ENCODE results near the gene CADPS2. TPM values are rescaled to one million over a fixed set of nuclear protein-coding genes. Genes with fewer than 3 reads are reported as not detected.

Gene CADPS2
- total and polyA plus RNA-seq, 4 donors: 5.9 to 23.8 (median 11.0) TPM

DNA sequence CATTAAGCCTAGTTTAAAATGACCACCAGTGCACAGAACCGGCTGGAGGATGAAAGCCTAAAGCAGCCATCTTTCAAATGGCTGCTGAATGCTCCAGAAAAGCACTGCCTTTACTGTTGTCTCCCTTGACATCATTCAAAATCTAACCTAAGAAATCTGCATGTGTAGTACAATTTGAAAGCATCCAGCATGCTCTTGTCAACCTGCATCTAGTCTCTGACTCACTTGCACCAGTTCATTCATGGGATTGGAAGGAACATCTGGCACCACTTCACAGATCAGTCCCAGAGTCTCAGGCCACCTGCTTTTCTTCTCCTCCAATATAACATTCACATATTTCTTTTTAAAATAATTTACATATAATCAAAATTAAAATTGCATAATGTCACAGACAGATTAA lies 263.6 kb downstream of the CADPS2 start:
- ATAC-seq (ENCODE audit: low FRiP score): no peak
- no peak overlapping the region for H3K27ac ChIP-seq (ENCODE audit: low read depth in 1 of 2, low read length in 2 of 2)
- DNase-seq: no peak
- H3K36me3 ChIP-seq (ENCODE audit: control insufficient read depth in 1 of 2, insufficient read depth in 2 of 2, low read length in 1 of 2): no peaks in the 10 kb centered on the region
- H3K4me3 ChIP-seq (ENCODE audit: low read length in 2 of 2): no peak overlapping the region
- intact Hi-C loops (cut with DNase I): no loop called here
- no peaks in the 10 kb centered on the region for H3K27me3 ChIP-seq (ENCODE audit: control insufficient read depth in 1 of 2, insufficient read depth in 2 of 2, low read length in 1 of 2)
- H3K9me3 ChIP-seq (ENCODE audit: control insufficient read depth, low read length): peaks cover 1% of the 10 kb centered on the region
- no peaks in the 10 kb centered on the region for H3K4me1 ChIP-seq (ENCODE audit: control insufficient read depth in 1 of 2, insufficient read depth in 2 of 2, low read length in 2 of 2)
- 57 to 74% methylated on average over 1 of the region's 1 CpG for WGBS, 2 donors

DNA sequence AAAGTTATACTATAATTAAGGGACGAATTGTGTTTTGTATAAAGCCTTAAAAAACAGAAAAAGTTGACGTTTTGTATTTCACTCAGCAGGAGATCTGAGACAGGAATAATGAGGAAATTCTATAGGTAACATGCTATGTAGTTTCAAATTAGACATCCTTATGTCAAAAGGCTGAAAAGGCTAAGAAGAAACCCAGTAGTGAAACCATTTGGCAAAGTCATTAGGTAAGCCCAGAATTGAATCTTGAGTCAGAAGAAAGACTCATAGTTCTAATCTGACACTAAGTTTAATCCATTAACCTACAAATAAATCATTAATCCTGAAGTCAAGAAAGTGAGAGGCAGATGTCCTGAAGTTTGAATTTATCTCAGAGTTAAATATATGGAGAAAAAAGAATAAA lies 266.6 kb downstream of the CADPS2 start:
- Histone ChIP-seq H3K9me3 (ENCODE audit: control insufficient read depth, low read length) (no peaks in the 10 kb centered on the region), H3K36me3 (ENCODE audit: control insufficient read depth in 1 of 2, insufficient read depth in 2 of 2, low read length in 1 of 2) (no peaks in the 10 kb centered on the region), H3K4me3 (ENCODE audit: low read length in 2 of 2) (no peak overlapping the region), H3K4me1 (ENCODE audit: control insufficient read depth in 1 of 2, insufficient read depth in 2 of 2, low read length in 2 of 2) (no peaks in the 10 kb centered on the region), H3K27ac (ENCODE audit: low read depth in 1 of 2, low read length in 2 of 2) (no peak overlapping the region), H3K27me3 (ENCODE audit: control insufficient read depth in 1 of 2, insufficient read depth in 2 of 2, low read length in 1 of 2) (no peaks in the 10 kb centered on the region)
- DNase-seq (no peak), ATAC-seq (ENCODE audit: low FRiP score) (no peak)
- WGBS, 2 donors: 43 to 57% methylated on average over 2 of the region's 2 CpGs
- intact Hi-C loops (cut with DNase I): no loop called here

DNA sequence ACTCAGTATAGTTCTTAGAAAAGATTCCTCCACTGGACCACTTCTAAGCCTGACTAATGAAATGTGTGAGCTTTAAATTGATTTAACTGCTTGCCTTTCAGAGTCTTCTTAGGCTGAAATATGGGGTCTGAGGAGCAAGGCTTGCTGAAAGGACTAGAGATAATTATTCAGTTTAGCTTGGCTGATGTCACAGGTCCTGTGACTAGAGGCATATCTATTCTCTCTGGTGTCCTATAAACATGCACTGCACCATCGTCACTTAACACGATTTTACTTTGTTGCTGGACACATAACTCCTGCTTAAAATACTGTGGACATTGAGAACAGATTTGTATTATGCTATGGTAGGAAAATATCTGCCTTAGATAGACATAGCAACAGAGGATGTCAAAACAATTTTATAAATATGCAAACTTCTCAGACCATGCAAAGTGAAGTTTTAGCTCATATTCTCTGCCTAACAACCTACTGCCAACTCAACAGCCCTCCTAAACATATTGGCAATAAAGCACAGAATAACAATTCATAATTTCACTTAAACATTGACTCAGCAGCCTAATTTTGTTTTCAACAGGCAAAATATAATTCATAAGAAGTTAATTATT lies 267.6 kb downstream of the CADPS2 start:
- Histone ChIP-seq H3K4me1 (ENCODE audit: control insufficient read depth in 1 of 2, insufficient read depth in 2 of 2, low read length in 2 of 2) (no peaks in the 10 kb centered on the region), H3K36me3 (ENCODE audit: control insufficient read depth in 1 of 2, insufficient read depth in 2 of 2, low read length in 1 of 2) (no peaks in the 10 kb centered on the region), H3K9me3 (ENCODE audit: control insufficient read depth, low read length) (no peaks in the 10 kb centered on the region), H3K4me3 (ENCODE audit: low read length in 2 of 2) (no peak overlapping the region), H3K27ac (ENCODE audit: low read depth in 1 of 2, low read length in 2 of 2) (no peak overlapping the region), H3K27me3 (ENCODE audit: control insufficient read depth in 1 of 2, insufficient read depth in 2 of 2, low read length in 1 of 2) (no peaks in the 10 kb centered on the region)
- intact Hi-C loops (cut with DNase I): no loop called here
- 23 to 30% methylated on average over 2 of the region's 2 CpGs for WGBS, 2 donors
- no peak for ATAC-seq (ENCODE audit: low FRiP score)
- no peak for DNase-seq

DNA sequence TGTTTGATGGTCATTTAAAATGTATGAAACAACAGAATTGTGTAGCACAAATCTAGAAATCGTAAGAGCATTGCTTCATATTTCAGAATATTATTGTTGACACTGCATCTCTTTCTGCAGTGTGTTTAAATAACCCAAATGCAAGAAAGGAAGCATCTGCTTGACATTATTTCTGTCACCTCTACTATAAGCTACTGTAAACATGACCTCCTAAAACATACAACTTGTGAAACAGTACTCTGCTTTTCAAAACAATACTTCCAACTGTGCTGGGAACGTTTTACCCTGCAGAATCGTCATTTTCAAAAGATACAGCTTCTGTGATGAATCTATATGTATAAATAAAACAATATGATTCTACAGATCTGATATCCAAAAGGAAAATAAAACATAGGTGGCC lies 269.3 kb downstream of the CADPS2 start:
- intact Hi-C loops (cut with DNase I): no loop called here
- no peak for DNase-seq
- Histone ChIP-seq H3K27ac (ENCODE audit: low read depth in 1 of 2, low read length in 2 of 2) (no peak overlapping the region), H3K36me3 (ENCODE audit: control insufficient read depth in 1 of 2, insufficient read depth in 2 of 2, low read length in 1 of 2) (no peaks in the 10 kb centered on the region), H3K9me3 (ENCODE audit: control insufficient read depth, low read length) (no peaks in the 10 kb centered on the region), H3K4me3 (ENCODE audit: low read length in 2 of 2) (no peak overlapping the region), H3K4me1 (ENCODE audit: control insufficient read depth in 1 of 2, insufficient read depth in 2 of 2, low read length in 2 of 2) (no peaks in the 10 kb centered on the region), H3K27me3 (ENCODE audit: control insufficient read depth in 1 of 2, insufficient read depth in 2 of 2, low read length in 1 of 2) (no peaks in the 10 kb centered on the region)
- ATAC-seq (ENCODE audit: low FRiP score): no peak
- 15 to 44% methylated on average over 3 of the region's 3 CpGs for WGBS, 2 donors

GRCh38 chr7:122605929-122606328 lies 280.3 kb downstream of the CADPS2 start:
- no peak for ATAC-seq (ENCODE audit: low FRiP score)
- 87 to 92% methylated on average over 2 of the region's 2 CpGs for WGBS, 2 donors
- intact Hi-C loops (cut with DNase I): no loop called here
- H3K9me3 ChIP-seq (ENCODE audit: control insufficient read depth, low read length): no peaks in the 10 kb centered on the region
- no peak for DNase-seq
- no peaks in the 10 kb centered on the region for H3K4me1 ChIP-seq (ENCODE audit: control insufficient read depth in 1 of 2, insufficient read depth in 2 of 2, low read length in 2 of 2)
- no peak overlapping the region for H3K27ac ChIP-seq (ENCODE audit: low read depth in 1 of 2, low read length in 2 of 2)
- H3K27me3 ChIP-seq (ENCODE audit: control insufficient read depth in 1 of 2, insufficient read depth in 2 of 2, low read length in 1 of 2): no peaks in the 10 kb centered on the region
- H3K4me3 ChIP-seq (ENCODE audit: low read length in 2 of 2): no peak overlapping the region
- no peaks in the 10 kb centered on the region for H3K36me3 ChIP-seq (ENCODE audit: control insufficient read depth in 1 of 2, insufficient read depth in 2 of 2, low read length in 1 of 2)

- no peaks in the 10 kb centered on the region for H3K4me1 ChIP-seq (ENCODE audit: control insufficient read depth in 1 of 2, insufficient read depth in 2 of 2, low read length in 2 of 2)
- no peak overlapping the region for H3K27ac ChIP-seq (ENCODE audit: low read depth in 1 of 2, low read length in 2 of 2)
- intact Hi-C loops (cut with DNase I): no loop called here
- DNase-seq: no peak
- H3K9me3 ChIP-seq (ENCODE audit: control insufficient read depth, low read length): no peaks in the 10 kb centered on the region
- H3K4me3 ChIP-seq (ENCODE audit: low read length in 2 of 2): no peak overlapping the region
- ATAC-seq (ENCODE audit: low FRiP score): no peak
- H3K36me3 ChIP-seq (ENCODE audit: control insufficient read depth in 1 of 2, insufficient read depth in 2 of 2, low read length in 1 of 2): no peaks in the 10 kb centered on the region
- no peaks in the 10 kb centered on the region for H3K27me3 ChIP-seq (ENCODE audit: control insufficient read depth in 1 of 2, insufficient read depth in 2 of 2, low read length in 1 of 2)
Measured at GRCh38 chr7:122604251-122604650, 282.0 kb downstream of the CADPS2 start.

DNA sequence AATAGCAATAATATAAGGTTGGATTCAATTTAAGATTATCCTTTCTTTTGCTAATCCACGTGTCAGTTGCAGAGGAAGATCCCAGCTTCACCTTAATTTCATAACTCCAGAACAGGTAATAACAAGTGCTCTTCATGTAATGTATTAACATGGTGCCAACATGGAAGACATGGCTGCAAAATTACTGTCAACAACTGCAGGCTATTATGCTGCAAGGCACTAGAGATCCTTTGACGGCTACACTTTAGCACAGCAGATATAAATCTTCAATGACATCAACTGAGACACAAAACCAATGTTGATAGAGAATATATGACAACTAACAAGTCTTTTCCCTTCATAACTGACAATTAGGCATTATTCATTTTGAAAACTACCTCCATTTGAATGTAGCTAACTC lies 283.5 kb downstream of the CADPS2 start:
- H3K9me3 ChIP-seq (ENCODE audit: control insufficient read depth, low read length): no peaks in the 10 kb centered on the region
- H3K4me3 ChIP-seq (ENCODE audit: low read length in 2 of 2): no peak overlapping the region
- no peaks in the 10 kb centered on the region for H3K4me1 ChIP-seq (ENCODE audit: control insufficient read depth in 1 of 2, insufficient read depth in 2 of 2, low read length in 2 of 2)
- DNase-seq (no peak), ATAC-seq (ENCODE audit: low FRiP score) (no peak)
- no peaks in the 10 kb centered on the region for H3K27me3 ChIP-seq (ENCODE audit: control insufficient read depth in 1 of 2, insufficient read depth in 2 of 2, low read length in 1 of 2)
- no peaks in the 10 kb centered on the region for H3K36me3 ChIP-seq (ENCODE audit: control insufficient read depth in 1 of 2, insufficient read depth in 2 of 2, low read length in 1 of 2)
- WGBS, 2 donors: 36 to 49% methylated on average over 2 of the region's 2 CpGs
- H3K27ac ChIP-seq (ENCODE audit: low read depth in 1 of 2, low read length in 2 of 2): no peak overlapping the region
- intact Hi-C loops (cut with DNase I): no loop called here

GRCh38 chr7:122600630-122601029 lies 285.6 kb downstream of the CADPS2 start:
- Histone ChIP-seq H3K36me3 (ENCODE audit: control insufficient read depth in 1 of 2, insufficient read depth in 2 of 2, low read length in 1 of 2) (no peaks in the 10 kb centered on the region), H3K4me3 (ENCODE audit: low read length in 2 of 2) (no peak overlapping the region), H3K4me1 (ENCODE audit: control insufficient read depth in 1 of 2, insufficient read depth in 2 of 2, low read length in 2 of 2) (no peaks in the 10 kb centered on the region), H3K27ac (ENCODE audit: low read depth in 1 of 2, low read length in 2 of 2) (no peak overlapping the region), H3K9me3 (ENCODE audit: control insufficient read depth, low read length) (no peaks in the 10 kb centered on the region), H3K27me3 (ENCODE audit: control insufficient read depth in 1 of 2, insufficient read depth in 2 of 2, low read length in 1 of 2) (no peaks in the 10 kb centered on the region)
- ATAC-seq (ENCODE audit: low FRiP score): no peak
- WGBS, 2 donors: 59 to 66% methylated on average over 2 of the region's 2 CpGs
- no peak for DNase-seq
- intact Hi-C loops (cut with DNase I): no loop called here

DNA sequence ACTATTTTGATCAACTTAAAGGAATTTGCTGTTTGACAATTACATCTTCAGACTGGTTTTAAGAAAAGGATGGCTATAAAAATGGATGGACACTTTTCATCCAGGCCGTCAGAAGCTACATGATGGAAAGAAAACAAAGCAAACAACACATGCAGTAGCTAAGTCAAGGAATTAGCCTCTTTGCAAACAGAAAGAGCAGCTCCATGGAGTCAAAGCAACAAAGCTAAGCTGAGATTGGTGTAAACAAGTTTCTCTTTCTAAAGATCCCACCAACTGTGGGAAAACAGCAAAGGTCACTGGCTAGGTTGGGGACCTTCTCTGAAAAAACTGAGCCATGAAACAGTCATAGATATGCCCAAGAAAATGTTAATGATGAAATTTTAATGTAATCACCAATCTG lies 286.2 kb downstream of the CADPS2 start:
- no peak for ATAC-seq (ENCODE audit: low FRiP score)
- WGBS, 2 donors: 48 to 67% methylated on average over 1 of the region's 1 CpG
- intact Hi-C loops (cut with DNase I): no loop called here
- H3K9me3 ChIP-seq (ENCODE audit: control insufficient read depth, low read length): no peaks in the 10 kb centered on the region
- no peaks in the 10 kb centered on the region for H3K36me3 ChIP-seq (ENCODE audit: control insufficient read depth in 1 of 2, insufficient read depth in 2 of 2, low read length in 1 of 2)
- H3K4me1 ChIP-seq (ENCODE audit: control insufficient read depth in 1 of 2, insufficient read depth in 2 of 2, low read length in 2 of 2): no peaks in the 10 kb centered on the region
- no peak overlapping the region for H3K27ac ChIP-seq (ENCODE audit: low read depth in 1 of 2, low read length in 2 of 2)
- no peak overlapping the region for H3K4me3 ChIP-seq (ENCODE audit: low read length in 2 of 2)
- no peaks in the 10 kb centered on the region for H3K27me3 ChIP-seq (ENCODE audit: control insufficient read depth in 1 of 2, insufficient read depth in 2 of 2, low read length in 1 of 2)
- DNase-seq: no peak

All from aorta (tissue), 5 donors.